ENCODE results near the gene BGLAP.

DNA sequence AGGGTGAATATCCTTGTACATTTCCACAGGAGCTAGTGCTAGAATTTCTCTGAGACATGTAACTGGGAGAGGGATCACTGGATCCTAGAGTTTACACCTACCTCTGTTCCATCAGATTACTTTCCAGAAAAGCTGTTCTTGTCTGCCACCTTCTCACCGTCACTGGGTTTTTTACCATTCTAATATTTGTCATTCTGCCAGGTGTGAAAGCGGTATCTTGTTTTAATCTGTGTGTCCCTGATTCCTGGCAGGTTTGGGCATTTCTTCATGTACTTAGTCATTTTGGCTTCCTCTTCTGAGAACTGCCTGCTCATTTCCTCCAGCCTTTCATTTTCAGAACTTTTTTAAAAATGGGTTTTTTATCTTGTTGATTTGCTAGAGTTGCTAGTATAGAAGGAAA lies 24.1 kb upstream of the BGLAP start:
- TF ChIP-seq, protein P1, sequence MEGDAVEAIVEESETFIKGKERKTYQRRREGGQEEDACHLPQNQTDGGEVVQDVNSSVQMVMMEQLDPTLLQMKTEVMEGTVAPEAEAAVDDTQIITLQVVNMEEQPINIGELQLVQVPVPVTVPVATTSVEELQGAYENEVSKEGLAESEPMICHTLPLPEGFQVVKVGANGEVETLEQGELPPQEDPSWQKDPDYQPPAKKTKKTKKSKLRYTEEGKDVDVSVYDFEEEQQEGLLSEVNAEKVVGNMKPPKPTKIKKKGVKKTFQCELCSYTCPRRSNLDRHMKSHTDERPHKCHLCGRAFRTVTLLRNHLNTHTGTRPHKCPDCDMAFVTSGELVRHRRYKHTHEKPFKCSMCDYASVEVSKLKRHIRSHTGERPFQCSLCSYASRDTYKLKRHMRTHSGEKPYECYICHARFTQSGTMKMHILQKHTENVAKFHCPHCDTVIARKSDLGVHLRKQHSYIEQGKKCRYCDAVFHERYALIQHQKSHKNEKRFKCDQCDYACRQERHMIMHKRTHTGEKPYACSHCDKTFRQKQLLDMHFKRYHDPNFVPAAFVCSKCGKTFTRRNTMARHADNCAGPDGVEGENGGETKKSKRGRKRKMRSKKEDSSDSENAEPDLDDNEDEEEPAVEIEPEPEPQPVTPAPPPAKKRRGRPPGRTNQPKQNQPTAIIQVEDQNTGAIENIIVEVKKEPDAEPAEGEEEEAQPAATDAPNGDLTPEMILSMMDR (IDR thresholded peaks at IDR 0.05; ENCODE audit: low read depth, low read length, poor library complexity, severe bottlenecking) = no peak
- TF ChIP-seq EZH2phosphoT487 (IDR thresholded peaks at IDR 0.05; ENCODE audit: borderline replicate concordance, low read length) = no peak
